CD4-positive, alpha-beta T cell treated with Interleukin-4 for 4 hours (primary cell): ENCODE measurements around the gene SP4.
"Not testable (repeated sequence)": the region's sequence is repeated elsewhere in the genome, so short reads cannot be mapped to it uniquely, and the experiment has no call there.

Experiments
- DNase-seq: peaks from one replicate; pipeline ENCODE4 v3.0.0-alpha.2; 2020

Gene SP4

DNA sequence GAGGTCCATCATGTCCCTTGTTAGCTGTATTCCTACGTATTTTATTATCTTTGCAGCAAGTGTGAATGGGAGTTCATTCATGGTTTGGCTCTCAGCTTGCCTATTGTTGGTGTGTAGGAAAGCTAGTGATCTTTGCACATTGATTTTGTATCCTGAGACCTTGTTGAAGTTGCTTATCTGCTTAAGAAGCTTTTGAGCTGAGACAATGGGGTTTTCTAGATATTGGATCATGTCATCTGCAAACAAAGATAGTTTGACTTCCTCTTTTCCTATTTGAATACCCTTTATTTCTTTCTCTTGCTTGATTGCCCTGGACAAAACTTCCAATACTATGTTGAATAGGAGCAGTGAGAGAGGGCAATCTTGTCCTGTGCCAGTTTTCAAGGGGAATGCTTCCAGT lies 104.6 kb downstream of the SP4 start:
- DNase-seq: not testable (repeated sequence)

GRCh38 chr7:21533646-21534045 lies 105.8 kb downstream of the SP4 start:
- DNase-seq: not testable (repeated sequence)

DNA sequence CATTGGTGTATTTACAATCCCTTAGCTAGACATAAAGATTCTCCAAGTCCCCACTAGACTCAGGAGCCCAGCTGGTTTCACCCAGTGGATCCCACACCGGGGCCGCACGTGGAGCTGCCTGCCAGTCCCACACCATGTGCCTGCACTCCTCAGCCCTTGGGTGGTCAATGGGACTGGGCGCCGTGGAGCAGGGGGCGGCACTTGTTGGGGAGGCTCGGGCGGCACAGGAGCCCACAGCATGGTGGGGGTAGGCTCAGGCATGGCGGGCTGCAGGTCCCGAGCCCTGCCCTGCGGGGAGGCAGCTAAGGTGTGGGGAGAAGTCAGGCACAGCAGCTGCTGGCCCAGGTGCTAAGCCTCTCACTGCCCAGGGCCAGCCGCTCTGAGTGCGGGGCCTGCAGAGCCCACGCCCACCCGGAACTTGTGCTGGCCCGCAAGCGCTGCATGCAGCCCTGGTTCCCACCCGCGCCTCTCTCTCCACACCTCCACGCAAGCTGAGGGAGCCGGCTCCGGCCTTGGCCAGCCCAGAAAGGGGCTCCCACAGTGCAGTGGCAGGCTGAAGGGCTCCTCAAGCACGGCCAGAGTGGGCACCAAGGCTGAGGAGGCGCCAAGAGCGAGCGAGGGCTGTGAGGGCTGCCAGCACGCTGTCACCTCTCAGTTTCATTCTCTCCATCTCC lies 108.7 kb downstream of the SP4 start:
- DNase-seq: not testable (repeated sequence)

GRCh38 chr7:21538936-21539495 lies 111.1 kb downstream of the SP4 start:
- DNase-seq: no peak

DNA sequence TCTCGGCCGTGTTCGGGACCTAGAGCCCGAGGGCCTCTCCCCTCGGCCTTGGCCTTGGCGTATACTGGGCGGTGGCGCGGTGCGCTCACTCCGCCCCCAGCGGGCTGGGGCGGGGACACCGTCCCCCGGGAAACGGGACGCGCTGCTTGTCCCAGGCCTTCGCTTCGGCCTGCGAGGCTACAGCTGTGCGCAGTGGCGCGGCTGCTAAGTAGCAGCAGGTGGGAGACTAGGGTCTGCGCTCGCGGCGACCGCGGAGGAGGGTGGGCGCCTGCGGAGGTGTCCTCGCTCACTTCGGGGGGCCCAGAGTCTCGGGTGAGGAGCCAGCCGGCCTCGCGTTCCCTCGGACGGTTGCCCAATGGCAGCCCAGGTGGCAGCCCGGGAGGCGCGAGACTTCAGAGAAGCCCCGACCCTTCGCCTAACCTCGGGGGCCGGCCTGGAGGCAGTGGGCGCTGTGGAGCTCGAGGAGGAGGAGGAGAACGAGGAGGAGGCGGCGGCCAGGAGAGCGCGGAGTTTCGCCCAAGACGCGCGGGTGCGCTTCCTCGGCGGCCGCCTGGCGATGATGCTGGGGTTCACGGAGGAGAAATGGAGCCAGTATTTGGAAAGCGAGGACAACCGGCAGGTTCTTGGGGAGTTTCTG lies 115.1 kb downstream of the SP4 start, which contains the start of gene DNAH11:
Gene DNAH11 (plus strand): TSS at position 149 of the 637 bp plus-strand sequence. CDS start 207 bp downstream, at position 356.
- no peak for DNase-seq

DNA sequence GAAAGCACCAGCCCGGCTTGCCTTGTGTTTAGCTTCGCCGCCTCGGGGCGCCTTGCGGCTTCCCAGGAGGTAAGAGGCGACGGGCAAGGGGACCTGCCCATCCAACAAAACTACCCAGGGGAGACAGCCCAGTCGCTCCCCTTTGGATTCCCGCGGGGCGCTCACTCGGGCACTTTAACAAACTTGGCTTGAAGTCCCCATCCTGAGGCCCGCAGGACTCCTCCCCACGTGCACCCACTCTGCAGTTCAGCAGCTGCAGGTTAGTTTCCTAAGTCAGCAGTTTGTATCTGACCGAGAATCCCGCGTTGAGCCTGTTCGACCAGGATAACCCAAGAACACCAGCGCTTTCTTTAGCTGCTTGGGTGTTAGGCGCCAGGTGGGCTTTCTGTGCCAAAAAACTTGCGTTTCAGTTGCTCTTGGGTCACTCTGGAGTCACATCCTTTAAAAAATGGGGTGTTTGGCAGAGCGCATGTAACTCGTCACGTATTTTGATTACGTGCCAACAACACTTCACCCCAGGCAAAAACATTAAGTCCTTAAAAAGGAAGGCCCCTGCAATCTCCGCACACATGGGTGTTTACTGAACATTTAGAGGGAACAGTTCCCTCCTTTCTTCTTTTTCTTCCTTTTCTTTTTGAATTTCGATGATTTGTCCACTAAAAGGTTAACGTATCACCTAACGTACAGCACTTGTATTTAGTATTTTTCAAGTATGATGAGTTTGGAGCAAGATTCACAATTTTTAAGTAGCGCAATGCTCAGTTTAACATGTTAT lies 115.8 kb downstream of the SP4 start:
- DNase-seq: no peak

DNA sequence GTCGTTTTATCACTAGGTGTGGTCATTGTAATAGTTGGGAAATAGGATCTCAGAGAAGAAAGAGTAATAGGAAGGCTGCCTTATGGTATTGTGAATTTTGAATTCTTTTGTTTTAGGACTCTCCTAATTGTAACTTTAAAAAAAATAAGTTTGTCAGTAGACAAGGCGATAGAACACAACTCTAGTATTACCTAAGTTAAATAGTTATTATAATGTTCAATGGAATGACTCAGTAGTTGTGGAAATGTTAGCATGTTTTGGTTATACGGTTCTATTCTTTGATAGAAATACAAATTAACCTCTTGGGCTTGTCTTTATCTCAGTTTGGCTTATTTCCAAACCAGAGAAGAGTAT lies 116.4 kb downstream of the SP4 start:
- DNase-seq: no peak

DNA sequence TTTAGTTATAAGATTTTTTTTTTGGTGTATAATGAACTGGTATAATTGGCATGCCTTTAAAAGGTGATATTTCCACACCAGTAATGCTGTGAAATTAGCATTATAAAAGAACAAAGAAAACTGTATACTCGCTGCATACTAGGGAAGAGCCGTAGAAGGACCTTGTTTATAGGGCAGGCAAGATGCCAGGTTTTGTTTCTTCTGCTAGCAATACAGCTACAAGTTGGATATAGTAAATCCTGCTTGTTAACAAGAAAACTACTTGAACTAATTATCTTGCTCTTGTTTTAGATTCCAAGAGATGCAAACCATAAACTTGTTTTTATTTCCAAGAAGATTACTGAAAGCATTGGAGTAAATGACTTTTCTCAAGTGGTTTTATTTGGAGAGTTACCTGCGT lies 116.8 kb downstream of the SP4 start:
- DNase-seq: no peak

GRCh38 chr7:21547501-21547900 lies 119.6 kb downstream of the SP4 start:
- no peak for DNase-seq

GRCh38 chr7:21548491-21548890 lies 120.6 kb downstream of the SP4 start:
- DNase-seq: no peak

DNA sequence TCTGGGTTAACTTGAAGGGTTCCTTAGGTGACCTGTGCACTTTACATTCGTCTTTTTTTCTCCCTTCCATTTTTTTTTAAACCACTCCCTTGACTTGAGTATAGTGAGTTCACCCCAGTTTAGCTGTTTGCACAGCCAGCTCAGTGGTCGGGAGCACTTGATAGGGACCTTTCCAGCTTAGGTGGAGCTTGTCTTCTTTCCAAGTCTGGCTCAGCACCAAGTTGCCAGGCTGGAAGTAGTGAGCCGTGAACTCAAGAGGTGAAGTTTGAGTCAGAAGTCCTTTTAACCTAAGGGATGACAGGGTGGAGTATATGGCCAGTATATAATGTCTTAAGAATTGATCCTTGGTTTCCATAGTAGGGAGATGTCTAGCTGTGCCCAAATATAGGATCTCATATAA lies 122.2 kb downstream of the SP4 start:
- no peak for DNase-seq

GRCh38 chr7:21550821-21551531 lies 123.1 kb downstream of the SP4 start:
- no peak for DNase-seq

DNA sequence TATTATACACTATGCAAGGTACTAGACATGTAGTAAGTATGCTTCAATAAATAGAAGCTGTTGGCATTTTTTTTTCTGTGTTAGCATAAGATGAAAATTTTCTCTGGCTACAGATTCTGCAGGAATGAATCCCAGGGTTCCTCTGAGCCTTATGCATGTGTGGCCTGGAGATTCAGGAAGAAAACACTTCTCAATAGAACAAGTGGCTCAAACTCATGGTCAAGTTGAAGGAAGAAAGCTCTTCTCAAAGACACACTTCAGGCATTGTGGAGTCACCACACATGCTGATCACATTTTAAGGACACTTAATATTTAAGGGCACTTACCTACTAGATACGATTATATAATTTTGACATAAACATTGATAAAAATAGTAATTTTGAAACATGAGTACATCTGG lies 134.5 kb downstream of the SP4 start:
- no peak for DNase-seq
